ES-I3 (cell line): ENCODE results near the gene KNTC1.

Experiments used
- H3K36me3 ChIP-seq: 2 replicates; pipeline ENCODE4 v1.6.1; 2013; ENCODE audit warnings: mild to moderate bottlenecking, low read length, control low read depth, moderate library complexity; ENCODE audit not compliant: insufficient read depth
- H3K4me1 ChIP-seq: 2 replicates; pipeline ENCODE4 v1.6.1; 2013; ENCODE audit warnings: mild to moderate bottlenecking, control low read depth, low read length; ENCODE audit not compliant: insufficient read depth
- H3K9ac ChIP-seq: 2 replicates; pipeline ENCODE4 v1.6.1; 2013; ENCODE audit warnings: low read depth, mild to moderate bottlenecking, low read length, moderate library complexity
- H3K9me3 ChIP-seq: 2 replicates; pipeline ENCODE4 v1.6.1; 2013; ENCODE audit warnings: mild to moderate bottlenecking, low read length, moderate library complexity; ENCODE audit not compliant: control insufficient read depth, insufficient read depth

KNTC1 gene

DNA sequence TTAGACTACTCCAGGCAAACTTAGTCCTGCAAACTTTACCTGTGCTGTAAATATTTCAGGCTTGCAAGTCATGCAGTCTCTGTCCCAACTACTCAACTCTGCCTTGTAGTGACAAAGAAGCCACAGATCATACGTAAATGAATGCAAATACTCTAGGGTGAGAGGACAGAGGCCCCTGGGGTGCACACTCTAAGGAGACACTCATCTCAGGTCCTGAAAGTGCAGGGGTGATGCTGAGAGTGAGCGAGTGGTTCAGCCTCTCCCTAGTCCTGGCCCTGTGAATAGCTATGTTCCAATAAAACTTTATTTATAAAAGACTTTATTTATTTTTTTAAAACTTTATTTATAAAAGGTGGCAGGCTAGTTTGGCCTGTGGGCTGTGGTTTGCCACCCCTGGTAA lies 141.2 kb downstream of the KNTC1 start:
- no peaks in the 10 kb centered on the region for H3K36me3 ChIP-seq
- no peaks in the 10 kb centered on the region; the same call in 1 of the 2 replicates for H3K4me1 ChIP-seq
- H3K9me3 ChIP-seq: no peaks in the 10 kb centered on the region
- H3K9ac ChIP-seq: no peak overlapping the region

DNA sequence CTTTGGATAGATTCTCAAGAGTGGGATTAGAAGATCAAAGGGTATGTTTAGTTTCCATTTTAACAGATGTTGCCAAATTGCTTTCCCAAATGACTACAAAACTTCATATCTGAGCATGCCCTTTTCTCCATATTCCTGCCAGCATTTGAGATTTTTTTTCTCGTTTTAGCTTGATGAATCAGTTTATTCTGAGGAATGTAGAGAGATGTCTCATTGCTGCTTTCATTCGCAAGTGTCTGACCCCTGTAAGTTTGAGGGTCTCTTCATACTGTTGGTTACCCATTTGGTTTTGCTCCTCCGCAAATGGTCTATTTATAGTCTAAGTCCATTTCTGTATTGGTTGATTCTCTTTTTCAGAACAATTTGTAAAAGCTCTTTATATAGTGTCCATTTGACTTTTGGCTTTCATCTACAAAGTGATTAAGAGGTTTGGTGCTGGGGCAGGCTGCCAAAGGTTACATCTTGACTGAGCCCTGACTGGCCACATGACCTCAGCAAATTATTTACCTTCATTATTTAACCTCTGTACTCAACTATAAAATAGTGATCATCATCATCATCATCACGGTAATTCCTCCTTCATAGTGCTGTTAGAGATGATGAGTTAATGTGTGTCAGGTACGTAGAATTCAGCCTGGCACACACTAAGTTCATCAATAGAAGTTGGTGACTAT lies 142.5 kb downstream of the KNTC1 start:
- H3K9ac ChIP-seq: no peak overlapping the region
- H3K9me3 ChIP-seq: no peaks in the 10 kb centered on the region
- H3K36me3 ChIP-seq: no peaks in the 10 kb centered on the region

DNA sequence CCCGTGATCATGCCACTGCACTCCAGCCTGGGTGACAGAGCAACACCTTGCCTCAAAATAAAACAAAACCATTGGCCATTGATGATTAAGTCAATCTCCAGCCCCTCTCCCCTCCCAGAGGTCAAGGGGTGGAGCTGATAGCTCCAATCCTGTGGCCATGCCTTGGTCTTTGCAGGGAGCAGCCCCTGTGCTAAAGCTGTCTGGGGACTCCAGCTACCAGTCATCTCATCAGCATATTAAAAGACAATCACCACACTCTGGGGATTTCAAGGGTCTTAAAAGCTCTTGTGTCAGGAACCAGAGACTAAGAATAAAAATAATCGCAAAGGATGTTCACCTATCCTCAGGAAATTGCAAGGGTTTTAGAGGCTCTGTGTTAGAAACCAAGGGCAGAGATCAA lies 145.5 kb downstream of the KNTC1 start:
- no peak overlapping the region for H3K9ac ChIP-seq
- H3K4me1 ChIP-seq: no peaks in the 10 kb centered on the region; the same call in 1 of the 2 replicates
- no peaks in the 10 kb centered on the region; the same call in 1 of the 2 replicates for H3K9me3 ChIP-seq
- no peaks in the 10 kb centered on the region for H3K36me3 ChIP-seq

More for the DNA sequence above, 142.5 kb downstream of the KNTC1 start:
- H3K4me1 ChIP-seq: no peaks in the 10 kb centered on the region; the same call in 1 of the 2 replicates
